HL-60 (cell line): ENCODE measurements around the gene DOK6.

Experiments used
- DNase-seq, 2 experiments: peaks; one replicate each; pipeline ENCODE4 v3.0.0-alpha.2; 2010 to 2020; ENCODE audit warnings: low read depth in 1 of 2, low spot score in 1 of 2
- H3K27ac ChIP-seq: fragments of 250-450 bp; sonication (Bioruptor Pico); replicated peaks from 2 replicates; pipeline ENCODE4 v1.5.1; 2020; ENCODE audit warnings: mild to moderate bottlenecking, moderate library complexity
- H3K27me3 ChIP-seq: fragments of 250-450 bp; sonication (Bioruptor Pico); 2 replicates; pipeline ENCODE4 v1.5.1; 2021; ENCODE audit warnings: mild to moderate bottlenecking, moderate library complexity; ENCODE audit not compliant: insufficient read depth, poor library complexity, severe bottlenecking
- H3K4me3 ChIP-seq: replicated peaks from 2 replicates; pipeline ENCODE4 v1.5.1; 2011; ENCODE audit warnings: mild to moderate bottlenecking, control low read depth, low read length; ENCODE audit not compliant: insufficient read depth
- GABPA ChIP-seq: IDR thresholded peaks from 2 replicates; pipeline ENCODE4 v1.6.1; 2012; ENCODE audit warnings: low read depth
- POLR2AphosphoS5 ChIP-seq: IDR thresholded peaks from 2 replicates; pipeline ENCODE4 v1.6.1; 2012; ENCODE audit warnings: low read depth
- SPI1 ChIP-seq: IDR thresholded peaks from 2 replicates; pipeline ENCODE4 v1.6.1; 2012; ENCODE audit warnings: low read depth, mild to moderate bottlenecking, borderline replicate concordance
- TF ChIP-seq, protein P1 (sequence below): IDR thresholded peaks from one replicate; pipeline ENCODE4 v1.5.1; 2011; ENCODE audit warnings: low read length, control low read depth, inconsistent platforms; ENCODE audit not compliant: insufficient read depth
- TF ChIP-seq, protein P2 (sequence below): IDR thresholded peaks from 2 replicates; pipeline ENCODE4 v1.6.1; 2012; ENCODE audit warnings: low read depth; ENCODE audit not compliant: insufficient replicate concordance

The DOK6 gene

DNA sequence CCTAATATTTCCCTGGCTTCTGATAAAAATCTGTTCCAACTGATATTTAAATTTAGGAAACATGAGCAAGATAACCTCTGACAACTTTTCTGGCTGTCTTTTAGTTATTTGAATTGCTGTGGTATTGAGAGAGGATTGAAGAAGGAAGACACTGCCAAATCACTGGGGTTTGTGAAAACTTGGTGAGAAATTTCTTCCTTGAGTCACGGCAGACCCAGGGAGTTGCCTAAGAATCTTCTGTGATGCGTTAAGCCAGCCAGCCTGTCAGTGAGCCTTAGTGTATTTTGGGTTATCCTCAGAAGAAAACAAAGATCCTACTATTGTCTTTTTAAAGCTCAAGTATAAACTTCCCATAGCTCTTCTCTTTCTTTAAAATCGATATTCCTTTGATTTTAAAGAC, 17.5 kb upstream of the DOK6 start:
- no peak overlapping the region for H3K27ac ChIP-seq
- DNase-seq: no peak
- H3K4me3 ChIP-seq: no peak overlapping the region
- TF ChIP-seq SPI1: no peak
- no peak for TF ChIP-seq POLR2AphosphoS5
- TF ChIP-seq, protein P1, sequence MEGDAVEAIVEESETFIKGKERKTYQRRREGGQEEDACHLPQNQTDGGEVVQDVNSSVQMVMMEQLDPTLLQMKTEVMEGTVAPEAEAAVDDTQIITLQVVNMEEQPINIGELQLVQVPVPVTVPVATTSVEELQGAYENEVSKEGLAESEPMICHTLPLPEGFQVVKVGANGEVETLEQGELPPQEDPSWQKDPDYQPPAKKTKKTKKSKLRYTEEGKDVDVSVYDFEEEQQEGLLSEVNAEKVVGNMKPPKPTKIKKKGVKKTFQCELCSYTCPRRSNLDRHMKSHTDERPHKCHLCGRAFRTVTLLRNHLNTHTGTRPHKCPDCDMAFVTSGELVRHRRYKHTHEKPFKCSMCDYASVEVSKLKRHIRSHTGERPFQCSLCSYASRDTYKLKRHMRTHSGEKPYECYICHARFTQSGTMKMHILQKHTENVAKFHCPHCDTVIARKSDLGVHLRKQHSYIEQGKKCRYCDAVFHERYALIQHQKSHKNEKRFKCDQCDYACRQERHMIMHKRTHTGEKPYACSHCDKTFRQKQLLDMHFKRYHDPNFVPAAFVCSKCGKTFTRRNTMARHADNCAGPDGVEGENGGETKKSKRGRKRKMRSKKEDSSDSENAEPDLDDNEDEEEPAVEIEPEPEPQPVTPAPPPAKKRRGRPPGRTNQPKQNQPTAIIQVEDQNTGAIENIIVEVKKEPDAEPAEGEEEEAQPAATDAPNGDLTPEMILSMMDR: no peak
- TF ChIP-seq, protein P2, sequence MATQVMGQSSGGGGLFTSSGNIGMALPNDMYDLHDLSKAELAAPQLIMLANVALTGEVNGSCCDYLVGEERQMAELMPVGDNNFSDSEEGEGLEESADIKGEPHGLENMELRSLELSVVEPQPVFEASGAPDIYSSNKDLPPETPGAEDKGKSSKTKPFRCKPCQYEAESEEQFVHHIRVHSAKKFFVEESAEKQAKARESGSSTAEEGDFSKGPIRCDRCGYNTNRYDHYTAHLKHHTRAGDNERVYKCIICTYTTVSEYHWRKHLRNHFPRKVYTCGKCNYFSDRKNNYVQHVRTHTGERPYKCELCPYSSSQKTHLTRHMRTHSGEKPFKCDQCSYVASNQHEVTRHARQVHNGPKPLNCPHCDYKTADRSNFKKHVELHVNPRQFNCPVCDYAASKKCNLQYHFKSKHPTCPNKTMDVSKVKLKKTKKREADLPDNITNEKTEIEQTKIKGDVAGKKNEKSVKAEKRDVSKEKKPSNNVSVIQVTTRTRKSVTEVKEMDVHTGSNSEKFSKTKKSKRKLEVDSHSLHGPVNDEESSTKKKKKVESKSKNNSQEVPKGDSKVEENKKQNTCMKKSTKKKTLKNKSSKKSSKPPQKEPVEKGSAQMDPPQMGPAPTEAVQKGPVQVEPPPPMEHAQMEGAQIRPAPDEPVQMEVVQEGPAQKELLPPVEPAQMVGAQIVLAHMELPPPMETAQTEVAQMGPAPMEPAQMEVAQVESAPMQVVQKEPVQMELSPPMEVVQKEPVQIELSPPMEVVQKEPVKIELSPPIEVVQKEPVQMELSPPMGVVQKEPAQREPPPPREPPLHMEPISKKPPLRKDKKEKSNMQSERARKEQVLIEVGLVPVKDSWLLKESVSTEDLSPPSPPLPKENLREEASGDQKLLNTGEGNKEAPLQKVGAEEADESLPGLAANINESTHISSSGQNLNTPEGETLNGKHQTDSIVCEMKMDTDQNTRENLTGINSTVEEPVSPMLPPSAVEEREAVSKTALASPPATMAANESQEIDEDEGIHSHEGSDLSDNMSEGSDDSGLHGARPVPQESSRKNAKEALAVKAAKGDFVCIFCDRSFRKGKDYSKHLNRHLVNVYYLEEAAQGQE: no peak
- no peak for TF ChIP-seq GABPA
- H3K27me3 ChIP-seq: no peaks in the 10 kb centered on the region

DNA sequence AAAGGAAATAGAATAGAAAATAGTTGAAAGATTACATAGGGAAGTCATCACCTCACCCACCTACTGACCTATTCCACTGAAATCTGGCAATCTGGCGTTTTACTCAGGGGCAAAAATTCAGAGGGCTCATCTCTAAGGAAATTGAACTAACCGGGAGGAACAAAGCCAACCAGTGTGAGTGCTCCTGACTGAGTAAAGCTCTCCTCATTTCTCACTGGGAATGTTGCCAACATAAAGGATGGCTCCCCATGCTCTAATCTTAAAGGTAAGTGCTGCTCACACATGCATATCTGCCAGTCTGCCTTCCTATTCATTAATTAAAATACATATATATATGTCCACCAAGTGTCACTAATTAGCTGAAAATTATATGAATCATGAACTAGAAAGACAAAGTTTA, 13.5 kb upstream of the DOK6 start:
- DNase-seq: no peak
- TF ChIP-seq, protein P2: no peak
- no peak overlapping the region for H3K27ac ChIP-seq
- no peaks in the 10 kb centered on the region for H3K27me3 ChIP-seq
- no peak overlapping the region for H3K4me3 ChIP-seq

DNA sequence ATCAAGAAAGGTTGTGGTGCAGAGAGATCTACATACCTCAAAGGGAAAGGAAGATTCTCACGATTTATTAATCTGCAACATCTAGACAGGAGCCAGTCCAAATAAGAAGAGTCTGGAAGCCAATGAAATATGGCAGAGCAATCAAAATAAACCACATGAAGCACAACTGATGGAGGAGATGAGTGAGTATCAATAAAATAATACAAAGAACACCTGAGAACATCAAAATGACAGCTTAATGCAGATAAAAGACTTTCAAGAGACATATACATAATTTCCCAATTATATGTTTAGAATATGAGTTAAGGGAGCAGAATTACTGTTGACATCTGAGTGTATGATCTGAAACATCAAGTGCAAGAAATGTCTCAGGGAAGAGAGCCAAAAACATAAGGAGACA, 12.5 kb upstream of the DOK6 start:
- no peaks in the 10 kb centered on the region for H3K27me3 ChIP-seq
- no peak overlapping the region for H3K27ac ChIP-seq
- TF ChIP-seq, protein P1: no peak
- no peak for DNase-seq
- no peak overlapping the region for H3K4me3 ChIP-seq

DNA sequence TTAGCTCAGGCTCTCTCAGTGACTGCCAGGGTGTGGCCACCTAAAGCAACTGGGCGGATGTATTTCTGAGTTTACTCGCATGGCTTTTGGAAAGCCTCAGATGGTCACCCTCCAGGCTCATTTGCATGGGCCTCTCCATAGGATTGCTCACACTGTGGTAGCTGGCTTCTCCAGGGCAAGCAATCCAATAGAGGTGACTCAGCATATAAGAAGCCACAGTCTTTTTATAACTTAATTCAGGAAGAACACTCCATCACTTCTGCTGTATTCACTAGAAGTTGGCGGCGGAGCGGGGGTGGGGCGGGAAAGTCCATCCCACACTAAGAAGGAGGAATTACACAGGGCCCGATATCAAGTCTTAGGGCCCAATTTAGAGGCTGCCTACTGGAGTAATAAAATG, 3.6 kb upstream of the DOK6 start:
- H3K27ac ChIP-seq: no peak overlapping the region
- H3K4me3 ChIP-seq: no peak overlapping the region
- DNase-seq: no peak
- H3K27me3 ChIP-seq: peaks cover 33% of the 10 kb centered on the region
- TF ChIP-seq, protein P1: no peak
- TF ChIP-seq GABPA (no peak), SPI1 (no peak), POLR2AphosphoS5 (no peak)
- TF ChIP-seq, protein P2: no peak
